Iris pigment epithelial cell (primary cell): Measurements from ENCODE around the gene DTNB.
A peak's percentile ranks its signal among the peaks of the same experiment; 100 is the strongest.
"Not testable (repeated sequence)": the region's sequence is repeated elsewhere in the genome, so short reads cannot be mapped to it uniquely, and the experiment has no call there.

ENCODE experiments used
- DNase-seq: peaks from one replicate; pipeline ENCODE4 v3.0.0-alpha.2; 2011; ENCODE audit warnings: low read depth

The DTNB gene

GRCh38 chr2:25418944-25419677 is 254.3 kb downstream of the DTNB start:
- DNase-seq = peak; percentile 21

- no peak for DNase-seq
Measured at GRCh38 chr2:25417715-25418369, 255.5 kb downstream of the DTNB start.

GRCh38 chr2:25416674-25417073 is 256.7 kb downstream of the DTNB start:
- DNase-seq = no peak

- no peak for DNase-seq
Measured at GRCh38 chr2:25414781-25415180, 258.6 kb downstream of the DTNB start.

GRCh38 chr2:25413409-25413808 is 260.0 kb downstream of the DTNB start:
- DNase-seq = not testable (repeated sequence)

- no peak for DNase-seq
Measured at GRCh38 chr2:25411753-25412152, 261.6 kb downstream of the DTNB start.

GRCh38 chr2:25411281-25411680 is 262.1 kb downstream of the DTNB start:
- DNase-seq = no peak

- no peak for DNase-seq
Measured at GRCh38 chr2:25410370-25410769, 263.0 kb downstream of the DTNB start.

- DNase-seq = no peak
Measured at GRCh38 chr2:25409468-25409867, 263.9 kb downstream of the DTNB start.

- no peak for DNase-seq
Measured at GRCh38 chr2:25409044-25409443, 264.3 kb downstream of the DTNB start.

GRCh38 chr2:25405611-25406295 is 267.6 kb downstream of the DTNB start:
- no peak for DNase-seq

GRCh38 chr2:25403120-25403760 is 270.1 kb downstream of the DTNB start:
- not testable (repeated sequence) for DNase-seq

- DNase-seq = no peak
Measured at GRCh38 chr2:25402477-25402876, 270.9 kb downstream of the DTNB start.

GRCh38 chr2:25401307-25402026 is 271.9 kb downstream of the DTNB start:
- DNase-seq = no peak

GRCh38 chr2:25400576-25401216 is 272.7 kb downstream of the DTNB start:
- DNase-seq = no peak

- DNase-seq = no peak
Measured at GRCh38 chr2:25400169-25400568, 273.2 kb downstream of the DTNB start.

- no peak for DNase-seq
Measured at GRCh38 chr2:25398534-25398933, 274.8 kb downstream of the DTNB start.

- DNase-seq = no peak
Measured at GRCh38 chr2:25397777-25398176, 275.6 kb downstream of the DTNB start.

GRCh38 chr2:25389161-25389560 is 284.2 kb downstream of the DTNB start:
- no peak for DNase-seq

- no peak for DNase-seq
Measured at GRCh38 chr2:25388491-25388890, 284.9 kb downstream of the DTNB start.

- DNase-seq = no peak
Measured at GRCh38 chr2:25387876-25388449, 285.4 kb downstream of the DTNB start.
